Fibroblast of skin of right quadriceps (primary cell): Measurements from ENCODE around the gene NDUFA12.
A peak's percentile ranks its signal among the peaks of the same experiment; 100 is the strongest.
"Not testable (repeated sequence)": the region's sequence is repeated elsewhere in the genome, so short reads cannot be mapped to it uniquely, and the experiment has no call there.

ENCODE experiments used
- DNase-seq: peaks from one replicate; pipeline ENCODE4 v3.0.0-alpha.2; 2013

NDUFA12 gene

DNA sequence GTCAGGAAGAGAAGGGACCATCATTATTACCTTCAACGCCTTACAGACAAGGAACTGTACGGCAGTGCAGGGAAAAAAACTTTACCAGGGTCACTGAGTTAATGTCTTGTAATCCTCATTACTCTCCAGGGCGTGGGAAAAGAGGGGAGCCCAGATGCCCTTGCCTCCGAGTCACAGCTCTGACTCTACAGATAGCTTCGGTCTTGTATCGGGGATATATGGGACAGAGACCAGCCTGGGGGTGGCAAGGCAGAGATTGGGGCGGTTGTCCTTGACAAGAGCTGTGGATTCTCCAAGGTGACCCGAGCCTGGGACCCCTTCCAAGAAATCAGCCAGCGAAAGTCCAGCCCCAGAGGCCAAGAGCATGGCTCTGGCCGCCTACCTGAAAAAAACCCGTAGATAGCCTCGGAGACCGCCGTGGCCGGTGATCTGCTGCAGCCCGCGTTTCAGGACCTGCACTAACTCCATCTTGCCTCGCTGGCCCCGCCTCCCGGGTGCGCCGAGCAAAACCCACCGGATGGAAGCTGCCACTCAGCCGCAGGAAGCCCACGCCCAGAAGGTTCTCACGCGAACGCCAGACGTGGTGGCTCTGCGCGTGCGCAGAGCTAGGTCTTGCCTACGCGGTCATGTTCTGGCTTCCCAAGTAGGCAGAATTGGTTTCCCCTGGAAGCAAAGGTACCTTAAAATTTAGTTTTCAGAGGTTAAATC, at the start of gene NDUFA12:
Gene NDUFA12, minus strand, starts transcription at position 485 of the 708 bp plus-strand sequence. Its CDS starts 17 bp downstream, at position 468.
- DNase-seq = peak; percentile 95

DNA sequence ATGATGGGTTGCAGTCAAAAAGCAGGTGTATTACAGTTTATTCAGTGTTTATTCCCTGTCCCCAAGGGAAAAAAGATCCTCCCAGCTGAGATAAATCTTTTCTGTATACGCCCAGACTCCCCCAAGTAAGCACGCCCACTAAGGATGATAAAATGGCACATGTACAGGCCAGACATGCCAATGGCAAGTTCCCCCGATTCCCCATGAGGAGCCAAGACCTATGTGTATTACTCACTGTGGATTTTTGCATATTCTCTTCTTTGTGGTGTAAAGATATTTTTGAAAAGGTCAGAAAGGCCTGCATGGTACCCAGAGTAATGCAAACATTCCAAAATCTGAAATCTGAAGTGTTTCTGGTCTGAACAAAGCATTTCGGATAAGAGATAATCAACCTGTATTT, 47.7 kb upstream of the NDUFA12 start:
- no peak for DNase-seq

DNA sequence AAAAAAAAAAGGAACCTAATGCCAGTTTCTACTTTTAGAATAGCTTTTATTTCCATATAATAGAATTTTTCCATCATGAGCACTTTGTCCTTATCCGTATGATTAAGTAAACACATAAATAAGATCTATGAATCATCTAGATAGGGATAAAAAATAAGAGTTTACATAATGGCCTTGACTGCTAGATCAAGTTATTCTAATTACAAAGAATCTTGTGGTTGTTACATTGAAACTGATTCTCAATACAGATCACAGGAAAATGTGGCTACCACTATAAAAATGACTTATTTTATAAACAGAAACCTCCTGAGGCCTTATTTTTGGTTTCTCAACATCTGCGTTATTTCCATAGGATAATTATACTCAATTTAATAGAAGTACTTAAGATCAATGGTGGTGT, 34.4 kb upstream of the NDUFA12 start:
- DNase-seq = no peak

DNA sequence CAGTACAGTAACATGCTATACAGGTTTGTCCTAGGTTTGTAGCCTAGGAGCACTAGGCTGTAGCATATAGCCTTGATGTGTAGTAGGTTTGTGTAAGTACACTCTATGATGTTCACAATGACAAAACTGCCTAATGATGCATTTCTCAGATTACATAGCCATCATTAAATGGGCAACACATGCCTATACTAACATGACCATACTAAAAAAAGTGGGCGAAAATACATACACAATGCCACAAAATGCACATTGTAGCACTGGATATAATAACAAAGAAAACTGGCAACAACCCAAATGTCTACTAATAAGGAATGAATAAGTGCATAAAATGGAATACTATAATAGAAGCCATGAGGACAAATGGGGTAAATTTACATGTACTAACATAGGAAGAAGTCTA, 31.3 kb upstream of the NDUFA12 start:
- DNase-seq = no peak

DNA sequence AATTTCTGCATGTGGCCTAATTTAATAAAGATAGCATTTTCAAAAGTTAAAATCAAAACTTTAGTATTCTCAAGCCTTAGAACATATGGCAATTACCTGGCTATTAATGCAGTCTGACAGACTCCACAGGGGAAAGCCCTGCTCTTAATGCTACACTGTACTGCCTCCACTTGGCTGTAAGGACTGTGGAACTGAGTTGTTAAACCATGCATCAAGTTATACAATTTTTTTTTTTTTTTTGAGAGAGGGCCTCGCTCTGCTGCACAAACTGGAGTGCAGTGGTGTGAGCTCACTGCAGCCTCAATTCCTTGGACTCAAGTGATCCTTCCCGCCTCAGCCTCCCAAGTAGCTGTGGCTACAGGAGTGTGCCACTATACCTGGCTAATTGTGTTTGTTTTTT, 19.0 kb upstream of the NDUFA12 start:
- no peak for DNase-seq

DNA sequence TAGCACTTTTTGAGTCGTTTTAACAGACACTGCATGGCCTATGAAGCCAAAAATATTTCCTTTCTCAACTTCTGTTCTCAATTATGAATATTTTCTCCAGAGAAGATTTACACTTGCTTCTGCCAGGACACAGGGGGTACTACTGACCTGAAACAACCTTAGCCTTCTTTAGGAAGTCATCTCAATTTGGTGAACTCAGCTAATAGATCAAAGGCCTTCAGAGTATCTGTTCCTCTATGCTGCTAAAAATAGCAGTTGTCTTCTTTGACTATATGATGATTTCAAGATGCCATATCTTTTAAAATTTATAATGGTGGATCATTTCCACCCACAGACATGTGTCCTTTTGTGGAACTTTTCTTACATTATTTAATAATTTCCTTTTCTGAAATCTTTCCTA, 14.0 kb upstream of the NDUFA12 start:
- no peak for DNase-seq

DNA sequence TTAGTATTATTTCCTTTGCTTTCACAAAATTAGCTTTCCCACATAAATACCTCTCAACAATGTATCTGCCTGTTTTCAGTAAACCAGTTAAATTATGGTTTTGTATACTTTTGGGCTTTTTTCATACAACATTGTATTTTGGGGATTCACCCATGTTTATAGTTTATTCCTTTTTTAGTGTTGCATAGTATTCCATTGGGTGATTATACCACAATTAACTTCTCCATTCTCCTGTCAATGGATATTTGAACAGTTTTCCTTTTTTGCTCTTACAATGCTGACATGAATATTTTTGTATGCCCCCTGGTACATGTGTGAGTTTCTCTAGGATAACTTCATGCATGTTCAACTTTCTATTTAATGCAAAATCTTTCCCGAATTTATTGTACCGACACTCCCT, 12.6 kb upstream of the NDUFA12 start:
- no peak for DNase-seq

DNA sequence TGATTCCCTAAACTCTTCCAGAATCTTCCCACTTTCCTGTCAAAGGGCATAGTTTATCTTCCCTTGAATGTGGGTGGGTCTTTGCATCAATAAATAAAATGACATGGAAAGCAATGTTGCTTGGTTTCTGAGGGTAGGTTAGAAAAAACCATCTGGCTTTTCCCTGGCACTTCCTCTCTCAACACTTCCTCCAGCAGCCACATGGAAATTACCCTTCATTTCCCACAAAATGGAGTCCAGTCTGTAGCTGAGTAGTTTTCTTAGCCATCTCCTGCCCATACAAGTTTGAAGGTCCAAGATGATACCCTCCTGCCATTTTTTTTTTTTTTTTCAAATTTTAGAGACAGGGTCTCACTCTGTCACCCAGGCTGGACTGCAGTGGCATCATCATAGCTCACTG, 11.1 kb upstream of the NDUFA12 start:
- DNase-seq = no peak

DNA sequence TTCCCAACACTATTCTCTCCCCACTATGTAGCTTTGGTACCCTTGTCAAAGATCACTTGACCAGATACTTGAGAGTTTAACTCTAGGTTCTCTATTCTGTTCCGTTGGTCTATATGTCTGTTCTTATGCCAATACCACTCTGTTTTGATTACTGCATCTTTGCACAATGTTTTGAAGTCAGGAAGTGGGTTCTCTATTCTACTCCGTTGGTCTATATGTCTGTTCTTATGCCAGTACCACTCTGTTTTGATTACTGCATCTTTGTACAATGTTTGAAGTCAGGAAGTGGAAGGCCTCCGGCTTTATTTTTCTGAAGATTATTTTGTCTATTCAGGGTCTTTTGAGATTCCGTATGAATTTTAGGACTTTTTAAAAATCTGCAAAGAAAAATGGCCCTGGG, 2.7 kb upstream of the NDUFA12 start:
- DNase-seq = no peak

DNA sequence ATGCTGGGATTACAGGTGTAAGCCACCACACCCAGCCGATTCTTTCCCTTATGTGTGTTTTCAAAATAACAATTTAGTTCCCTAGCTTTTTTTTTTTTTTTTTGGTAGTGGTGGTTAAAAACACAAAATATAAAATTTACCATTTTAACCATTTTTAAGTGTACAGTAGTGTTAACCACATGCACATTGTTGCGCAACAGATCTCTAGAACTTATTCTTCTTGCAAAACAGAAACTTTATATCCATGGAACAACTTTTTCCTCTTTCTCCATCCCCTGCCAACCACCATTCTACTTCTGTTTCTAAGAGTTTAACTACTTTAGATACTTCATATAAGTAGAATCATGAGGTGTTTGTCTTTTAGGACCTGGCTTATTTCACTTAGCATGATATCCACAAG, 1.1 kb upstream of the NDUFA12 start:
- peak; percentile 14 for DNase-seq

DNA sequence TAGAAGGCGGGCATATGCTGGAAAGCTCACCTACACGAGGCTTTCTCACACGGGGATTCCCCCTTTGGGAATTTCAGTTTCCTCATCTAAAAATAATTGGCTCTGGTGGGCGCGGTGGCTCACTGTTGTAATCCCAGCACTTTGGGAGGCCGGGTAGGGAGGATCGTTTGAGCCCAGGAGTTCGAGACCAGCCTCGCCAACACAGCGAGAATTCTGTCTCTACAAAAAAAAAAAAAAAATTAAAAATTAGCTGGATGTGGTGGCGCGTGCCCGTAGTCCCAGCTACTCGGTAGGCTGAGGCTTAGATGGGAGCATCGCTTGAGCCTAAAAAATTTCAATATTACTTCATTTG, 400 bp upstream of the NDUFA12 start:
- no peak for DNase-seq

DNA sequence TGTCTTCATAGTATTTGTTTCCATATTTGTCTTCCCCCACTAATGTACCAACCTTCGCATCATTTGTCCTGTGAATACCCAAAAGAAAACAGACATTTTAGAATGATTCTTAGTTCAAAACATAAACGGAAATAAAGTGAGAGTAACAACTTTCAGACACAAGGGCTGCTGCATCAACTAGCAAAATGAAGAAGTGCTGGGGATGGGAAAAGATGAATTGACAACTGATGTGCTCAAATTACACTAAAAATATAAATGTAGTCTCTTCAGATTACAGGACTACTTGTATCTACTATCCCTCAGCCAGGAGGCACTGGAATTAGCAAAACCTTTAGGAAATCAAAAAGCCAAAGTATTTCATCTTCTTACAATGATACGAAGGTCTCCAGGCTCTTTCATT, 743 bp downstream of the NDUFA12 start:
- DNase-seq = no peak

DNA sequence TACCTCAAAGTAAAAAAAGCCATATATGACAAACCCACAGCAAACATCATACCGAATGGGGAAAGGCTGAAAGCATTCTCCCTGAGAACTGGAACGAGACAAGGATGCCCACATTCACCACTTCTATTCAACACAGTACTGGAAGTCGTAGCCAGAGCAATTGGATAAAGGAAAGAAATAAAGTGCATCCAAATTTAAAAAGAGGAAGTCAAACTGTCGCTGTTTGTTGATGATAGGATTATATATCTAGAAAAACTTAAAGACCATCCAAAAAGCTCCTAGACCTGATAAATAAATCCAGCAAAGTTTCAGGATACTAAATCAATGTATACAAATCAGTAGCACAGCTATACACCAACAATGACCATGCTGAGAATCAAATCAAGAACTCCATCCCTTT, 5.2 kb downstream of the NDUFA12 start:
- no peak for DNase-seq

DNA sequence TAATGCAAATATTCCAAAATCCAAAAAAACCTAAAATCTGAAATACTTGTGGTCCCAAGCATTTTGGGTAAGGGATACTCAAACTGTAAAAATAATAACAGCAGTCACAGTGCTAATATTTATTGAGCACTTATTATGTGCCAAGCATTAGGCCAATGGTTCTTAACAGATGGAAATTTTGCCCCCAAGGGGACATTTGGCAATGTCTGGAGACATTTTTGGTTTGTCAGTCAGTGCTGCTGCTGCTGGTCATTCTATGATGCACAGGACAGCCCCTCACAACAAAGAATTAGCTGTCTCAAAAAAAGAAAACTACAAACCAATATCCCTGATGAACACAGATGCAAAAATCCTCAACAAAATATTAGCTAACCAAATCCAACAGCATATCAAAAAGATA, 5.8 kb downstream of the NDUFA12 start:
- no peak for DNase-seq

DNA sequence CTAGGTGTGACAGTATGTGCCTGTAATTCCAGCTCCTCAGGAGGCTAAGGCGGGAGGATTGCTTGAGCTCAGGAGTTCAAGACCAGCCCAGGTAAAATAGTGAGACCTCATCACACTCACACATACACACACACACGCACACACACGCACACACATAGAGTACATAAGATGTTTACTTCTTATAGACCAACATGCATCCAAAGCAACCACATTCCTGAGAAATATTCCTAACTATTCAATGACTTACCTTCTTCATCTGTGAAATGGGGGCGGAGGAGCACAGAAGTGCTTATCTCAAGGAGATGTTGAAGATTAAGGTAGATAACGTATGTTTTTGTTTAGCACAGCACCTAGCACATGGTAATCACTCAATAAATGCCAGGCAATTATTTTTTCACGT, 6.4 kb downstream of the NDUFA12 start:
- DNase-seq = no peak

DNA sequence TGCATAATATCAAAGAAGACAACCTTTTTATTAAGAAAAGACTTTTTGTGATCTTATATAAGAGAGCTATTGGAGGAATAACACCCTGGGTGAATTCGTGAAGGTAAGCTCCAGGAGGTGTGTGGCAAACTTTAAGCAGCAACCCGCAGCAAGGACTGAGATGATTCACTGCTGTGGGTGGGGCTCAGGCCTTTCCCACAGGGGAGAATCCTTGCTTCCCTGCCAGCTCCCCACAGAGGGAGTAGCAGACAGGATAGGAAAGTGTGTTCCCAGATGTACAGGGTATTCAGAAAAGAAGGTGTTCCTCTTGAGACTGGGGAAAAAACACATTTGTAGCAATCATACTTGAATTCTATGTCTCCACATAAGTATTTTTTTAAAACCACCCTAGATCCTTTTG, 9.2 kb downstream of the NDUFA12 start:
- peak; percentile 56 for DNase-seq

DNA sequence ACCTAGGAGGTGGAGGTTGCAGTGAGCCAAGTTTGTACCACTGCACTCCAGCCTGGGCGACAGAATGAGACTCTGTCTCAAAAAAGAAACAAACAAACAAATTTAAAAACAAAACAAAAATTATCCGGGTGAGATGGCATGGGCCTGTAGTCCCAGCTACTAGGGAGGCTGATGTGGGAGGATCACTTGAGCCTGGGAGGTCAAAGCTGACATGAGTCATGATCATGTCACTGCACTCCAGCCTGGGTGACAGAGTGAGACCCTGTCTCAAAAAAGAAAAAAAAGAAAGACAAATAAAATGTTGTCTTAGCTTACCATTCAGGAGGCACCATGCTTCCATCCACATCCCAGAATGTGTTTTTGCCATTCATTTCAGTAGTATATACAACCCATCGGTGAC, 9.6 kb downstream of the NDUFA12 start:
- DNase-seq = not testable (repeated sequence)

DNA sequence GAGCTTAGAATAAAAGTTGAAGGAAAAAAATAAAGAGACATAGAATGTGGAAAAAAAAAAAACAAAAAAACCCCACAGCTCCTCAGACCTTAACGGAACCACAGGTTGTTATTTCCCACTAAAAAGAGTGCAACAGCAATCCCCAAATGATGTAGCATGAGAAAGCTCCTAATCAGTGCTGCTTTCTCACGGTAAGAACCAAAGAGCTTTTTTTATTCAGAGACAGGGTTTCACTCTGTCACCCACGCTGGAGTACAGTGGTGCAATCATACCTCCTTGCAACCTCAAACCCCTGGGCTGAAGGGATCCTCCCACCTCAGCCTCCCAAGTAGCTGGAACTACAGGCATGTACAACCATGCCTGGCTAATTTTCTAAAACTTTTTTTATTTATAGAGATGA, 13.3 kb downstream of the NDUFA12 start:
- DNase-seq = no peak

DNA sequence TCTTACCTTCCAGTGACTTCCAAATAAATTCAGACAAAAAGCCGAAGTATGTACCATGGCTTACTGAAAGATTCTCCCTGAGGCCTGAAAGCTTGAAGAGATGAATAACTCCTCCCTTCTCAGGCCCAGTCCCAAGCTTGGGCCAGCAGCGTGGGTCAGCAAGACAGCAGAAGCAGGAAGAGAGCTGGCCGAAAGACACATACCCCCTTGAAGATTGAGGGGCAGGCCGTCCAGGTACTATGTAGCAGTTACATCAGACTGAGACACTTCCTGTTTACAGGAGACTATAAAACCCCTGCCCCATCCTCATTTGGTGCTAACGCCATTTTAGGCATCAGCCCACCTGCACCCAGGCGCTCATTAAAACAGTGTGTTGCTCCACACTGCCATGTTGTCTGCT, 15.0 kb downstream of the NDUFA12 start:
- DNase-seq = no peak

DNA sequence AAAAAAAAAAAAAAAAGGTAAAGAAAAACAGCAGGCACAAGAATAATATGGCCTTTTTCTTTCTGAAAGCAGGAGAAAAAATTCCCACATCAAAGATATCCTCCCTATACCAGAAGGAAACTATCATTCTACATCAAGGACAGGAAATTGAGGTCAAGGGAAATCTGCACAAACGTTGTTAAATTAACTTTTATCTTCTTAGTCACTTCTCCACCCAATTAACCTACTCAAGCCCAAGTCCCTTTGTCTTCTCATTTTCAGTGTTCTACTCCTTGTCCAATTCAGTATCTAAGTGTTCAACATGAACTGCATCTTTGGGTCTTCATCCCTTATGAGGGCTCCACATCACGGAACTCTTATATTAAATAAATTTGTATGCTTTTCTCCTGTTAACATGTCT, 15.7 kb downstream of the NDUFA12 start:
- DNase-seq = no peak

DNA sequence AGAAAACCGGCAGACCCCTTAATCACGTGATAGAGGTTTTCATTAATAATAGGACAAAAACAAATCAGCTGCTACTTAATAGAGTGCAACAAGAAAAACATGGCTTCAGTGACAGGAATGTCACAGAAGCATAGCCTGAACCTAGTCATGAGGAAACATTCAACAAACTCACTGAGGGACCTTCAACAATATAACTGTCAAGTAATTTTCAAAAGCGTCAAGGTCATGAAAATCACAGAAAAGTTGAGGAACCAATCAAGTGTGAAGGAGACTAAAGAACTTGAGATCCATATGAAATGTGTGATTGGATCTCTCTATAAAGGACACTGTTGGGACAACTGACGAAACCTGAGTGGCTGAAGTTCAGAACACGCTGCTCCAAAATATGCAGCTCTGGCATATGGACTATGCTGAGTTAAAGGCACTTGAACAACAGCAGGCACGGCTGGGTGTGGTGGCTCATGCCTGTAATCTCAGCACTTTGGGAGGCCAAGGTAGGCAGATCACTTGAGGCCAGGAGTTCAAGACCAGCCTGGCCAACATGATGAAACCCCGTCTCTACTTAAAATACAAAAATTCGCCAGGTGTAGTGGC, 16.3 kb downstream of the NDUFA12 start:
- no peak for DNase-seq

DNA sequence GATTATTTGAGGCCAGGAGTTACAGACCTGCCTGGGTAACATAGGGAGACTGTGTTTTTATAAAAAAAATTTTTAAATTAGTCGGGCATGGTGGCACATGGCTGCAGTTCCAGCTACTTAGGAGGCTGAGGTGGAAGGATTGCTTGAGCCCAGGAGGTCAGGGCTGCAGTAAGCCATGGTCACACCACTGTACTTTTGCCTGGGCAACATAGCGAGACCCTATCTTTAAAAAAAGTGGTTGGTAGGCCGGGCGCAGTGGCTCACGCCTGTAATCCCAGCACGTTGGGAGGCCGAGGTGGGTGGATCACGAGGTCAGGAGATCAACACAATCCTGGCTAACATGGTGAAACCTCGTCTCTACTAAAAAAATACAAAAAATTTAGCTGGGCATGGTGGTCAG, 18.4 kb downstream of the NDUFA12 start:
- DNase-seq = not testable (repeated sequence)

DNA sequence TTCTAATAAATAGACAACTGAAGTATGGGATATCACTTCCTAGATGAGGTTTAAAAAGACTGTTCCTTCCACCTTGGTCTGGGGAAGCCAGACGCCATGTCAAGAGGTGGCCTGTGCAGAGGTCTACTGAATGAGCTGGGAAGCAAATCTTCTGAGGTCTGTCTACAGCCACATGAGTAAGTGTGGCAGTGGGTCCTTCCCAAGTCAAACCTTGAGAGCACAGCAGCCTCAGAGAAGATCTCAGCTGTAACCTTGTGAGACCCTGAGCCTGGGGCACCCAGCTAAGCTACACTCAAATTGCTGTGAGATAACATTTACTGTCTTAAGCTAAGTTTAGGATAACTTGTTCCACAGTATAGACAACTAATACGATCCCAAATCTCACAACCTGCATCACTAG, 20.2 kb downstream of the NDUFA12 start:
- no peak for DNase-seq

DNA sequence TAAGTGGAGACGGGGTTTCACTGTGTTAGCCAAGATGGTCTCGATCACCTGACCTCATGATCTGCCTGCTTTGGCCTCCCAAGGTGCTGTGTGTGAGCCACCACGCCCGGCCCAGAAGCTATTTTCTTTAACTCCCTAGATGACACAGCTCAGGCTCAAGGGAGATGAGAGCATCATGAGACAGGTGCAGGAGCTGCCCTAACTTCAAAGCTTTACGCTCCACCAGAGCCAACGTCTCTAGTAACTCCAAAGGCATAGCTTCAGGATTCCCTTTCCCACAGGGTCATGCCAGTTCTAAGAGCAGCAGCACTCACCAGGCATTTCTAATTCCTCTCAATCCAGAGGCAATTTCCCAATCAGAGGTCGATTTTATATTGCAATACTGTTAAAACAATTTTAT, 21.0 kb downstream of the NDUFA12 start:
- DNase-seq = no peak

DNA sequence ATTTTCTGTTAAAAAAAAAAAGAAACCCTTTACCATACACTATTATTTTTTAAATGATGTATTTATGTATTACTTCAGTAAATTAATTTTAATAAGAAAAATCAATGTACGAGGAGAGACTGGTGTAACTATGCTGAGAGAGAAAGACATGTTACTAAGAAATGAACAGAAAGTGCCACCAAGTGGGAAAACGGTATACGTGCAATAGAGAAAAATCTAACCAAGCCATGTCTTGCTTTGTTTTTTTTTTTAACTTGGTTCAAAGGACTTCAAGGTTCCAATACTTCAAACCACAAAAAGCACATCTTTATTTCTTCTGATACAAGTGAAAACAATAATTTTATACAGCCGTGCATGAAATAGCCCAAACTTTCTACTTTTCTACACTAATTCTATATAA, 22.9 kb downstream of the NDUFA12 start:
- peak; percentile 40 for DNase-seq
